ENCODE measurements around the gene MNAT1. TPM values are rescaled to one million over a fixed set of nuclear protein-coding genes. Genes with fewer than 3 reads are reported as not detected.

Gene MNAT1
- total RNA-seq, 2 donors from 2014 or later, result 20.2 to 29.7 TPM

GRCh38 chr14:60859525-60859924, 125.0 kb downstream of the MNAT1 start:
- no peak for DNase-seq (ENCODE audit: low spot score)
- H3K27me3 ChIP-seq, result no peaks in the 10 kb centered on the region
- H3K4me1 ChIP-seq, result peaks cover 0 to 29% of the 10 kb centered on the region in 2 donors
- no peaks in the 10 kb centered on the region for H3K36me3 ChIP-seq
- TF ChIP-seq, protein P1, sequence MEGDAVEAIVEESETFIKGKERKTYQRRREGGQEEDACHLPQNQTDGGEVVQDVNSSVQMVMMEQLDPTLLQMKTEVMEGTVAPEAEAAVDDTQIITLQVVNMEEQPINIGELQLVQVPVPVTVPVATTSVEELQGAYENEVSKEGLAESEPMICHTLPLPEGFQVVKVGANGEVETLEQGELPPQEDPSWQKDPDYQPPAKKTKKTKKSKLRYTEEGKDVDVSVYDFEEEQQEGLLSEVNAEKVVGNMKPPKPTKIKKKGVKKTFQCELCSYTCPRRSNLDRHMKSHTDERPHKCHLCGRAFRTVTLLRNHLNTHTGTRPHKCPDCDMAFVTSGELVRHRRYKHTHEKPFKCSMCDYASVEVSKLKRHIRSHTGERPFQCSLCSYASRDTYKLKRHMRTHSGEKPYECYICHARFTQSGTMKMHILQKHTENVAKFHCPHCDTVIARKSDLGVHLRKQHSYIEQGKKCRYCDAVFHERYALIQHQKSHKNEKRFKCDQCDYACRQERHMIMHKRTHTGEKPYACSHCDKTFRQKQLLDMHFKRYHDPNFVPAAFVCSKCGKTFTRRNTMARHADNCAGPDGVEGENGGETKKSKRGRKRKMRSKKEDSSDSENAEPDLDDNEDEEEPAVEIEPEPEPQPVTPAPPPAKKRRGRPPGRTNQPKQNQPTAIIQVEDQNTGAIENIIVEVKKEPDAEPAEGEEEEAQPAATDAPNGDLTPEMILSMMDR (IDR thresholded peaks at IDR 0.05), result no peak
- H3K9me3 ChIP-seq, result no peaks in the 10 kb centered on the region
- no peak overlapping the region for H3K4me3 ChIP-seq
- H3K27ac ChIP-seq, result no peak overlapping the region

DNA sequence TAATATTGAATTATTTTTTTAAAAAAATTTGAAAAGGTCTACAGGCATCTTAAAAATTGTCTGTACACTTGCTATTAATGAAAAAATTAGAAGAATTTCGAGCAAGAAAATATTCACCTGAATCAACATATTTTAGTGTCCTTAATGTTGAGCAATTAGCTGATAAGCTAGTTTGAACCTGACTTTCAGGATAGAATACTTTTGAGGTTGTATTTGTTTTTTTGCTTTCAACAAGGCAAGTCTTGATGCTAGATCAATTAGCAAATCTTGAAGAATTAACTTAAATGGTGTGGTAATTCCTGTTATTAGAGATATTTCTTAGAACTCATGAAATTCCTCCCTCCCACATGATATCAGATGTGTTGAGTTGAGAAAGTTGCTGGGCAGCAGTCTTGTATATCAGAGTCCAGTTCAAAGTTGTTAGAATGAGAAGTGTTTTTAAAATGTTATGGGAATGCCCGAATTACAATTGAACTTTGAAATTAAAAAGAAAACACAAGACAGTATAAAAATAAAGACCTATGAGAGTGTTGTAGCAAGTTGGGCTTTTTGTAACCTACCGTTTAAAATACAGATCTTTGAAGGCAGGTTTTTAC, 127.1 kb downstream of the MNAT1 start:
- Histone ChIP-seq H3K4me1 (peaks cover 0 to 46% of the 10 kb centered on the region in 2 donors), H3K27me3 (no peaks in the 10 kb centered on the region), H3K4me3 (no peak overlapping the region), H3K36me3 (no peaks in the 10 kb centered on the region), H3K9me3 (no peaks in the 10 kb centered on the region), H3K27ac (peak overlapping the region in 1 of 2 donors; percentile 51)
- DNase-seq (ENCODE audit: low spot score), result no peak
- TF ChIP-seq, protein P1 (IDR thresholded peaks at IDR 0.05), result no peak

GRCh38 chr14:60862283-60862682, 127.7 kb downstream of the MNAT1 start:
- no peak overlapping the region for H3K4me3 ChIP-seq
- H3K9me3 ChIP-seq, result no peaks in the 10 kb centered on the region
- no peak for DNase-seq (ENCODE audit: low spot score)
- no peaks in the 10 kb centered on the region for H3K27me3 ChIP-seq
- H3K27ac ChIP-seq, result peak overlapping the region in 1 of 2 donors; percentile 51
- no peaks in the 10 kb centered on the region for H3K36me3 ChIP-seq
- H3K4me1 ChIP-seq, result peaks cover 0 to 52% of the 10 kb centered on the region in 2 donors
- TF ChIP-seq, protein P1 (IDR thresholded peaks at IDR 0.05), result no peak

- Histone ChIP-seq H3K27ac (peak overlapping the region in 1 of 2 donors; percentile 51), H3K4me1 (peaks cover 0 to 52% of the 10 kb centered on the region in 2 donors), H3K4me3 (no peak overlapping the region), H3K27me3 (no peaks in the 10 kb centered on the region), H3K9me3 (no peaks in the 10 kb centered on the region), H3K36me3 (no peaks in the 10 kb centered on the region)
- no peak for DNase-seq (ENCODE audit: low spot score)
- TF ChIP-seq, protein P1 (IDR thresholded peaks at IDR 0.05), result no peak
Measured at GRCh38 chr14:60863249-60863648, 128.7 kb downstream of the MNAT1 start.

GRCh38 chr14:60865378-60866127, 131.0 kb downstream of the MNAT1 start:
- Histone ChIP-seq H3K4me3 (no peak overlapping the region), H3K27ac (peak overlapping the region in 1 of 2 donors; percentile 41), H3K4me1 (peaks cover 0 to 52% of the 10 kb centered on the region in 2 donors), H3K27me3 (no peaks in the 10 kb centered on the region), H3K9me3 (no peaks in the 10 kb centered on the region), H3K36me3 (no peaks in the 10 kb centered on the region)
- TF ChIP-seq, protein P1 (IDR thresholded peaks at IDR 0.05), result no peak
- no peak for DNase-seq (ENCODE audit: low spot score)

Measured in right atrium auricular region (tissue), 2 donors.